ENCODE measurements around the gene C16orf82. TPM values are rescaled to one million over a fixed set of nuclear protein-coding genes. Genes with fewer than 3 reads are reported as not detected.
"Not testable (repeated sequence)": the region's sequence is repeated elsewhere in the genome, so short reads cannot be mapped to it uniquely, and the experiment has no call there.

Gene C16orf82
- total and polyA plus RNA-seq, 2 of the 8 experiments (the other 6 are each of a cell fraction or from before 2014, with no cell fraction given) = not detected

DNA sequence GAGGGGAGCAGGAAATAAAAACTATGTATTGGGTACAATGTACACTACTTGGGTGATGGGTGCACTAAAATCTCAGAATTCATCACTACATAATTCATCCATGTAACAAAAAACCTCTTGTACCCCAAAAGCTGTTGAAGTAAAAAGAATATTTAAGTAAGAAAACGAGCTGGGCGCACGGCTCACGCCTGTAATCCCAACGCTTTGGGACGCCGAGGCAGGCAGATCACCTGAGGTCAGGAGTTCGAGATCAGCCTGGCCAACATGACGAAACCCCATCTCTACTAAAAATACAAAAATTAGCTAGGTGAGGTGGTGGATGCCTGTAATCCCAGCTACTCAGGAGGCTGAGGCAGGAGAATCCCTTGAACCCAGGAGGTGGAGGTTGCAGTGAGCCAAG is 19.3 kb downstream of the C16orf82 start:
- H4K5ac ChIP-seq (ENCODE audit: insufficient read length, low read depth, low read length); H4K8ac ChIP-seq (ENCODE audit: extremely low read depth, insufficient read depth, low read length); H2BK15ac ChIP-seq (ENCODE audit: low read length); H2BK120ac ChIP-seq (replicated peaks; ENCODE audit: low read depth, low read length); H3K14ac ChIP-seq (ENCODE audit: insufficient read length); H2AFZ ChIP-seq (ENCODE audit: low read length); H3K36me3 ChIP-seq (ENCODE audit: control insufficient read depth in 2 of 4, insufficient read depth in 4 of 4, low read length in 3 of 4); H3K79me1 ChIP-seq (ENCODE audit: low read depth, low read length); H4K20me1 ChIP-seq (replicated peaks in 1 of 2; ENCODE audit: control insufficient read depth in 1 of 2, insufficient read depth in 2 of 2, low read length in 2 of 2); H3K9me3 ChIP-seq (ENCODE audit: insufficient read depth in 2 of 2, low read depth in 1 of 2, low read length in 1 of 2); H2BK20ac ChIP-seq (ENCODE audit: low read length); H2BK12ac ChIP-seq (ENCODE audit: low read depth, low read length); H4K91ac ChIP-seq (replicated peaks; ENCODE audit: insufficient read length, low read length); H3K4me2 ChIP-seq (ENCODE audit: insufficient read depth in 1 of 2, low read depth in 2 of 2, low read length in 2 of 2); H3K9ac ChIP-seq (replicated peaks in 1 of 4; ENCODE audit: extremely low read depth in 1 of 4, low read depth in 3 of 4, low read length in 3 of 4); DNase-seq (ENCODE audit: low read depth in 1 of 2, low spot score in 2 of 2); H3K79me2 ChIP-seq (ENCODE audit: control insufficient read depth in 1 of 2, insufficient read depth in 2 of 2, low read length in 2 of 2); H3K27me3 ChIP-seq (replicated peaks in 1 of 4; ENCODE audit: control insufficient read depth in 3 of 4, extremely low read depth in 1 of 4, insufficient read depth in 3 of 4, low read length in 3 of 4); H2AK5ac ChIP-seq (ENCODE audit: low read depth, low read length); H3K18ac ChIP-seq (ENCODE audit: extremely low read depth, low read length); H3K23me2 ChIP-seq (ENCODE audit: low read depth, low read length); H2BK5ac ChIP-seq (ENCODE audit: low read depth, low read length); H3K27ac ChIP-seq (ENCODE audit: low read depth, low read length); FAIRE-seq; H3K56ac ChIP-seq (replicated peaks; ENCODE audit: insufficient read length, low read depth, low read length); H3K4ac ChIP-seq (replicated peaks; ENCODE audit: insufficient read length, low read depth, low read length); POLR2A ChIA-PET (ENCODE audit: partially characterized antibody); H3K4me3 ChIP-seq (ENCODE audit: extremely low read depth in 1 of 4, insufficient read depth in 2 of 4, low read depth in 3 of 4, low read length in 4 of 4); H3K23ac ChIP-seq (ENCODE audit: insufficient read length): not testable (repeated sequence)
- WGBS, 2 experiments (ENCODE audit: extremely low coverage in 1 of 2, insufficient coverage in 1 of 2, insufficient read length in 1 of 2, insufficient replicate concordance in 2 of 2, low coverage in 1 of 2, low lambda C conversion rate in 2 of 2, missing lambda C conversion rate in 1 of 2) = 96% methylated on average over 9 of the region's 9 CpGs; no CpG with 5 or more reads in 1 of the 2 experiments
- CTCF ChIA-PET (ENCODE audit: partially characterized antibody) = interaction anchor here (1.3 to 1.8 kb wide), 3 partner anchors 11 to 285 kb away, joined by 3 to 5 read pairs (median 4); no protein-coding TSS in a partner anchor
- H3K4me1 ChIP-seq (replicated peaks in 1 of 4; ENCODE audit: control insufficient read depth in 3 of 4, insufficient read depth in 4 of 4, low read length in 3 of 4) = peaks cover 0 to 18% (median 5%) of the 10 kb centered on the region in 4 experiments; a peak in 6 of 7 replicates
